GM18519 (cell line): ENCODE results near the gene SLC9A7.
"Not testable (repeated sequence)": the region's sequence is repeated elsewhere in the genome, so short reads cannot be mapped to it uniquely, and the experiment has no call there.

ENCODE experiments used
- ATAC-seq: cut with Tn5 transposase; IDR thresholded peaks from one replicate; pipeline ENCODE4 v1.9.1; 2021; ENCODE audit warnings: mild to moderate bottlenecking, moderate library complexity; ENCODE audit not compliant: unreplicated experiment, low FRiP score

Gene SLC9A7

DNA sequence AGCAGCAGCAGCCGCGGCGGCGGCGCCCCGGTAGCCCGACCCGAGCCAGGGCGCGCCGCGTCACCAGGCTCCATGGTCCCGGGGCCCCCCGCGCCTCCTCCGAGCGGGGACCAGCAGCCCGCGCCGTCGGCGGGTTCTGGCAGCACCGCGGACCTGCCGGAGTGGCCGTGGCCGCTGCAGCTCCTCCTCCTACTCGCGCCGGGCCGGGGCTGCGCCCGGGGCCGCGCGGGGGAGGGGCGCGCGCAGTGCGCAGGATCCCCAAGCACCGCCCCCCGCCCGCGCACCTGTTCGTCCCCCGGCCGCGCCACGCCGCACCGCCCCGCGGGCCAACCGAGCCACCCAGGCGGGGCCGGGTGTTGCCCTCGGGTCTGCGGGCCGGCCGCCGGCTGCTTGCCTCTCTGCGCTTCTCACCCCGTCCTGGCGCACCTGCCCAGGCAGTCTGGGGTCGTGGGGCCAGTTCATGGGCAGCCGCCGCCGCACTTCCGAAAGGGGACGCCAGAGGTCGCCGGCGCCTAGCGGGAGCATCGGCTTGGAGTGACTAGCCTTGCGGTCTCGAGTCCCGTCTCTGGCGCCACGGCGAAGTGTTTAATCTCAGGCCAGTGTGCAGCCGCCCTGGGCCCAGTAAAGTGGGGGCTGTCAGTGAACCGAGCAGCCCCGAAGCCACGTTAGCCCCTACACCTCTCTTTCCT, at the start of gene SLC9A7:
Gene SLC9A7, minus strand, starts transcription at position 163 of the 689 bp plus-strand sequence. Its CDS starts 89 bp downstream, at position 74.
- ATAC-seq, result peak; percentile 58

DNA sequence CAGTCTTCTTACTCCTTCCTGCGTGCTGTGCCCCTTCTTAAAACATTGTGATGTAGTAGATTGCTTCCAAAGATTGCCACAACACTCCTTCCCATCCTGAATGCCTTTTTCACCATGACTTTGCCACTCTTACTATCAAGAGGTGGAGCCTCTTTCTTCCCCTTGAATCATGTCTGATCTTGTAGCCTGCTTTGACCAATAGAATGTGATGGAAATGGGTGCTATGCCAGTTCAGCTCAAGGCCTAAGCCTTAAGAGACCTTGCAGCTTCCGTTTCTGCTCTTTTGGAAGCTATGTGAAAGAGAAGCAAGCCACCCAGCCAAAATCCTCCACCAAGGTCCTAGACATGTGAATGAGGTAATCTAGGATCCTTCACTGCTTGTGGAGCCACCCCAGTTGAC, 46.4 kb upstream of the SLC9A7 start:
- ATAC-seq, result no peak

DNA sequence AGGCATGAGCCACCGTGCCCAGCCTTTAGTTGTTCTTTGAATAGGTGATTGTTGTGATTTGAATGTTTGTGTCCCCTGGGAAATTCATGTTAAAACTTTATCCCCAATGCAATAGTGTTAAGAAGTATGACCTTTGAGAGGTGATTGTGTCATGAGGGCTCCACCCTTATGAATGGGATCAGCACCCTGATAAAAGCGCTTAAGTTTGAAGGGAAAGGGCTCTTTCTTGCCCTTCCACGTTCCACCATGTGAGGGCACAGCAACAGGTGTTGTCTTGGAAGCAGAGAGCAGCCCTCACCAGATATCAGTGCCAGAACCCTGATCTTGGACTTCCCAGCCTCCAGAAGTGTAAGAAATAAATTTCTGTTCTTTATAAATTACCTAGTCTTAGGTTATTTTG, 44.2 kb upstream of the SLC9A7 start:
- ATAC-seq, result no peak

DNA sequence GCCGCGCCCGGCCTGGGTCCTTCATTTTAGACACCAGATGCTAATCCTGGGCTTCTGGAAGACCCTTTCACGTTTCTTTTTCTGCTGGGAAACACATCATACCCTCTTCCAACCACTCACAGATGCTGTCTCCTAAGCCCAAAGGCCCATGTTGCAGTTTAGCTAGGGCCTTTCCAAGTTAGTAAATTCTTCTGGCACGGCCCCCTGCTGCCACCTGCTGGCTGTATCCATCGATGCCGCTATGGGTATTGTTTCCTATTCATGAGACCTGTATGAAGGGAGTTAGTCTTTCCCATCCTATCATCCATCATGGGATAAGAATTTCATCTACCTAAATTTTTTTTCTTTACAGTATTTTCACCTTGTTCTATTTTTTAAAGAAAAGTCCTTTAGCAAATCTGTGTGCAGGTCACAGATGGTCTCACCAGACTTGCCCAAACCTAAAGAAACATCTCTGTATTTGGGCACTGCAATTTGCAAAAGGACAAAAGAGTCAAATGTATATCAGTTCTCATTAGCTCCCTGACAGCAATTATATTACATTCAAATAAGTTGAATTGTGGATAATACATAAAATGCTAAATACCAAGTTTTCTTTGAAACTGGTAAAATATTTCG, 37.8 kb upstream of the SLC9A7 start:
- ATAC-seq, result no peak

DNA sequence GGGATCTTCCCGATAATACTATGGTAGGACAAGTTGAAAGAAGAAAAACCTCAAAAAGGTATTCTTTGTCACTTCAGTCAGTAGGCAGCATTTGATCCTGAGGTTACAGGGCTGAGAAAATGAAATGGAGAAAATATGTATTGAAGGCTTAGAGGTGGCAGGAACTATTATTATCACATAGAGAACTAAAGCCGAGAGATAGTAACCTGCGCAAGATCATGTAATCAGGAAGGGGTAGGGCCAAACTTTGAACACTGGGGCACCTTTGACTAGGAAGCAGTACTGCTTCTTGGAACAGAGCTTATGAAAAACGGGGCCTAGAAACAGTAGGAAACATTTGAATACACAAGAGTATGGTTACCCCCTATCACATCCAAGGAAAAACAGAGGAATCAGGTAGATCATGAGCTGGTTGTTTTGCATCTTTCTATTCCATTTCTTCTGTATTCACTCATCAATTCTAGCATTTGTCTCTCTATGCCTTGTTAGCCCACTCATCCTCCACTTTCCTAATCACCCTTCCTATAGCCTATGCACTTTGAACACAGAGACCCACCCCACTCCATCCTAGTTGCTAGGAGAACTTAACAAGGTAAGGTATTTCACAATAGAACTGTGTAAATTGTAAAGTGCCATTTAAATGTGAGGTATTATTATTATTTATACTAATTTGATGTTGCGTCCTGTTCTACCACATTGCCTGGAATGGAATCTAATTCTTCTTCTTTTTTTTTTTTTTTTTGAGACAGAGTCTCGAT, 34.6 kb upstream of the SLC9A7 start:
- no peak for ATAC-seq

DNA sequence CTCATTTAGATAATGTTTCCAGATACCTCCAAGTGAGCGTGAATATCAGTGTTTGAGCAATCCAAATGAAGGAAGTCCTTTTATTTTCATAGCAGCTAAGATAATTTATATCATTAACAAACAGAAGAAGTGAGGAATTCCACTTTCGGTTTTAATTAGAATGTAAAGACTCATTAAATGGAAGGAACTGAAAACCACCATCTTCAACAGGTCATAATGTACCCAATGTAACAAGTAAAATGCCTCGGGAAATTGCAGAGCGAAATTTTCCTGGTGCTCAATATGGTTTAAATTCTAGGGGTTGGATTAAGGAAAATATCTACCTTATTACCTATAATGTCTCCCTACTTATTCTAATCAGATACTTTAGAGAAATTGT, 33.9 kb upstream of the SLC9A7 start:
- no peak for ATAC-seq

DNA sequence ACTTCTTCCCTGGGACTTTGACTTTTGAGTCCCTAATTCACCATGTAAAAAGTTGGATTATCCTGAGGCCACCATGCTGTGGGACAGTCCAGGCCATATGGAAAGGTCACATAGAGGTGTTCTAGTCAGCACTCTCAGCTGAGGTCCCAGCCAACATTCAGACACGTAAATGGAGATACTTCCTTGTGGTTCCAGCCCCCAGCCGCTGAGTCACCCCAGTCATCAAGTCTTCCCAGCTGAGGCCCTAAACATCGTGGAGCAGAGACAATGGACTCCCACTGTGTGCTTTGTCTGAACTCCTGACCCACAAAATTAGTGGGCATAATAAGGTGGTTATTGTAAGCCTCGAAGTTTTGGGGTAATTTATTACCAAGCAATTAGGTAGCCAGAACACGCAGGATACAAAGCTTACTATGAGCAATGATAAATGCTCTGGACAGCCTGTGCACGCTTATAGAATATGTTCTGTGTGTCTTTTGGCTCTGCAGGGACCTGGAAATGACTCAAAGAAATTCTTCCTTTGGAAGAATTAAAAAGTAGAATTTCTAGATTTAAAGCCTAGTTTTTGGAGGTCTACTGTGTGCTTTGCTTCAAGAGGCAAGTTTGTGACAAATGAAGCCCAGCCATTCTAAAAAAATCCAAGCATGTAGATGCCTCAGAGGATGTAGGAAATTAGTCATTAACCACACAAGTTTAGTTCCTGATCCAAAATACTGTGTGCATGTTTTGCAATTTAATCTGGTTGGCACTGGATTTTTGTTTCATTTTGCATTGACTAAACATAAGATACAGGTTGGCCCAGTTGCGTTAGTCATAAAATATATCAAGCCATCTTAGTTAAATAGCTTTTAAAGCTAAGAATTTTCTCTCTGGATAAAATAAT, 33.2 kb upstream of the SLC9A7 start:
- ATAC-seq, result no peak

DNA sequence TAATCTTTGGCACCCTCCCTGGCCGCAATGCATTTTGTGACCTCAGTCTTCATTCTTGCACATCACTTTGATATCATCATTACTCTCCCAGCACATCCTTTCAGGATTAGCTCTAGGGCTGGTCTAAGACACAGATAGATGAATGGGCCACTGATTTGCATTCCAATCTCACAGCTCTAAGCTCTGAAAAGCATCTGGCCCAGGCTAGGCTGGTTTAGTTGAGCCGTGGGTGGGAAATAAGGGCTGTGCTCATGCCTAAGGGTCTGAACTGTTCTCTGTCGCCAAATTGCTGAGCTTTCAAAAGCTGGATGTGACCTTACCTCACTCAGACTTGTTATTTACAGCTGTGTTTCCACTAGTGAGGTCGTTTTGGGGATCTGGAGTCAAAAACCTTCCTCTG, 30.0 kb upstream of the SLC9A7 start:
- no peak for ATAC-seq

DNA sequence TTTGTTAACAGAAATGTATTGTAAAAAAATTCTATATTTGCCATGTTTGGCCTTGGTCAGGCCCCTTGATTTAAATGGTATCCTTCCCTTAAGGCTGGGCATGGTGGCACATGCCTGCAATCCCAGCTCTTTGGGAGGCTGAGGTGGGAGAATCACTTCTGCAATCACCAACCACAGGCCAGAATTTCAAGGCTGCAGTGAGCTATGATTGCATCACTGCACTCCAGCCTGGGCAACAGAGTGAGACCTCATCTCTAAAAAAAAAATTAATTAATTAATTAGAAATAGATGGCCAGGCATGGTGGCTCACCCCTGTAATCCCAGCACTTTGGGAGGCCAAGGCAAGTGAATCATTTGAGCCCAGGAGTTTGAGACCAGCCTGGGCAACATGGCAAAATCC, 25.5 kb upstream of the SLC9A7 start:
- not testable (repeated sequence) for ATAC-seq

DNA sequence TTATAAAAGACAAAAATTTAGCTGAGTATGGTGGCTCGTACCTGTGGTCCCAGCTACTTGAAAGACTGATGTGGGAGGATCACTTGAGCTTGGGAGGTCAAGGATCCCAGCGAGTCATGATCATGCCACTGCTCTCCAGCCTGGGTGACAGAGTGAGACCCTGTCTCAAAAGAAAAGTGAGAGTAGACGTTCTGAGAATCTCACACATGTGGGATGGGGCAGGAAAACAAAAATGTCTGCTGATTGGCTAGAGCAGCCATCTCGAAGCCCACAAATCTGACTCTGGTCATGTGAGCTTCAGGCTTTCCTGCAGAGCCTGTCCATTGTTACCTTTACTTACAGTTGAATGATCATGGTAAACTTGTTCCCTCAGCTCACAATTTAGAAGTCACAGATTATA, 23.1 kb upstream of the SLC9A7 start:
- ATAC-seq, result no peak

DNA sequence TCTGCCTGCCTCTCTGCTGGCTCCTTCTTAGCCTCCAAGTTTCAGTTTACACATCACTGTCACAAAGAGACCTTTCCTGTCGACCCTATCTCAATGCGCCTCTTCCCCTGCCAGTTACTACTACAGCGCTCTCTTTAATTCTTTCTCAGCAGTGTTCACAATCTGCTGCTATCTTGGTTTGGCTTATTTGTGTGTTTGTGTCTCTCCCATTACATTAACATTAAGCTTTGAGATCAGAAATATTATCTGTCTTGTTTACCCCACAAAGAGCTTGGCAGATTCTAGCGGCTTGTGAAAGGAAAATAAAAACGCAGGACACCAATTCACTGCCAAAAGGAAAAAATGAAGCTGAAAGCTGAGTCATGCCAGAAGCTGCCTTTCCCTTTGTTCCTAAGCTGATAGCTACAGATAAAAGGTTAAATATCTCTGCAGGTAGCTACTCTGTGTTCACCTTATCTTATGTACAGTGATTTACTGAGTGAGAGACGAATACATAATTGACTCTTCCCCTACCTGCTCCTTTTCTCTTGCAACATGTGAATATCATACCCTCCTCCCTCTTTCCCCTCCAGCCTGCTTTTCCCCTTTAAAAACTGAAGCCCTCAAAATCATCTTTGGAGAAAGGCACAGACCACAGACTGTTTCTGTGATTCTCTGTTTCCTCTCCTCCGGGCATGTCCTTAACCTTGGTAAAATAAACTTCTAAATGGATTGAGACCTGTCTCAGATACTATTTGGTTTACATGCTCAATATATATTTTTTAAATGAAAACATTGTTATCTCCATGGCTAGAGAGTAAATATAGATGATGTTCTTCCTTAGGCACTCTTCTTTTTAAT, 19.3 kb upstream of the SLC9A7 start:
- ATAC-seq, result no peak

DNA sequence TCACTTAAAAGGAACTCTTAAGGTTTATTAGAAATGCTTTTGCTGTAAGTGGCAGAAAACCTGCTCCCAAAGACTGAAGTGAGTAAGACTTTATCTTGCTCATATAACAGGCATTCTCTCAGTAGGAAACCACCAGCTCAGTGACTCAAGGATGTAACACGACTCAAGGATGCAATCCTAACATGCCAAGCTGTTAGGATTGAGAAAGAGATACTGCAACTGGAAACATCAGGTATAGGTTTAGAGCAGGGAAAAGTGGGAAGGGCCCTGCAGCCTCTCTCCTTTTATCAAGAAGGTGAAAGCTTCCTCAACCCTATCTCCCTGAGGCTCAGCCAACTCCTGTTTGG, 11.9 kb upstream of the SLC9A7 start:
- ATAC-seq, result no peak

DNA sequence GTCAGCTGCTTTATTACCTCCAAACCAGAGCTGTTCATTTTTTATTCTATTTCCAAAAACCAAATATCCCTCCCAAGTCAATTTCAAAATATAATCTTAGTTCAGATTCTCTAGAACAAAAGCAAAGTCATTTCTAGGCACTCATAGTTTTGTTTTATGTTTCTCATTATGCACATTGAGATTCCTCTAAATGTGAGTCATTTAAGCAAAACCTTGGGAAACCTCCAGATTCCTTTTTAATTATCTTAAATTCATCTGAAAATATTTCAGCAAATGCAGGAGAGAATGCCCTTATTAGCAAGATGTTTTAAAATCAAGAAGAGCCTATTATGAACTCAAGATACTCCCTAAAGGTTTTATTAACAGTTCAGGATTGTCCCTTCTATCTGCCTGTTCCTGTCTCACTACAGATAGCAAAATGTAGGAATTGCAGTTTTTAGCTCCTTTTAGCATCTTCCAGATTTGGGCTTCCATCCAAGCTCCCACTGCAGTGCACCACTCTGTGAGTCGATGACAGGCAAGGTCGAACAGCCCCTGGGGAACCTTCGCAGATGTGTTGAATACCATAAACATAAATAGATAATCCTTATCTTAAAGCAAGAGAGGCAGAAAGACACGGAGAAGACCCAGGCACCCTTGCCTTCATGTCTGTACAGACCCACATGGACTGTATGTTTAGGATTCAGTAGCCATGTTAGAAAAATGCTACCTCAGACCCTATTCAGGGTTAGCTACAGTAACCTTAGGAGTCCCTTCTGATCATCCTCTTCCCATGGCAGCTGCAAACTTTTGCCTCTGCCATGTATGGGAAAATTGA, 11.3 kb upstream of the SLC9A7 start:
- no peak for ATAC-seq

DNA sequence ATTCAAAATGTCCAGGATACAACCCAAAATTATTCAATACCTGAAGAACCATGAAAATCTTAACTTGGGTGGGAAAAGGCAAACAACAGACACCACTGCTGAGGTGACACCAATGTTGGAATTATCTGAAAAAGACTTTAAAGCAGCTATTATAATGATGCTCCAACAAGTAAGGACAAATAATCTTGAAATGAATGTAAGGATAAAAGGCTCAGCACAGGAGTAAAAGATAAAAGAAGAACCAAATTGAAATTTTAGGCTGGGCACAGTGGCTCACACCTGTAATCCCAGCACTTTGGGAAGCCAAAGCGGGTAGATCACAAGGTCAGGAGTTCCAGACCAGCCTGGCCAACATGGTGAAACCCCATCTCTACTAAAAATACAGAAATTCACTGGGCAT, 4.0 kb upstream of the SLC9A7 start:
- ATAC-seq, result no peak

DNA sequence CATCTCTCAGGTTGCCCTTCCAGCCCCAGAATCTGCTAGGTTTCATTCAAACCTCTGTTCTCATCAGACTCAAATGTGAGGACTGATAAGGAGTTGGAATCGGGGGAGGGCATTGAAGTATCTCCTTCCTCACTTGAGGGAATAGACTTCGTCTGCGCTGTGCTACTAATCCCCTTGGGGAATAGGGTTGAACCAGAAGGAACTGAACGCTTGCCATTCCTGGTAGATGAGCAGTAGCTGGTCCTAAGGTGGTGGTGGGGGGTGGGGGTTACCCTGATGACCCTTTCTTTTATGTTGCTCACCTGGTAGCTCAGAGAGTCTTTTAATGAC, 692 bp upstream of the SLC9A7 start:
- ATAC-seq, result no peak

DNA sequence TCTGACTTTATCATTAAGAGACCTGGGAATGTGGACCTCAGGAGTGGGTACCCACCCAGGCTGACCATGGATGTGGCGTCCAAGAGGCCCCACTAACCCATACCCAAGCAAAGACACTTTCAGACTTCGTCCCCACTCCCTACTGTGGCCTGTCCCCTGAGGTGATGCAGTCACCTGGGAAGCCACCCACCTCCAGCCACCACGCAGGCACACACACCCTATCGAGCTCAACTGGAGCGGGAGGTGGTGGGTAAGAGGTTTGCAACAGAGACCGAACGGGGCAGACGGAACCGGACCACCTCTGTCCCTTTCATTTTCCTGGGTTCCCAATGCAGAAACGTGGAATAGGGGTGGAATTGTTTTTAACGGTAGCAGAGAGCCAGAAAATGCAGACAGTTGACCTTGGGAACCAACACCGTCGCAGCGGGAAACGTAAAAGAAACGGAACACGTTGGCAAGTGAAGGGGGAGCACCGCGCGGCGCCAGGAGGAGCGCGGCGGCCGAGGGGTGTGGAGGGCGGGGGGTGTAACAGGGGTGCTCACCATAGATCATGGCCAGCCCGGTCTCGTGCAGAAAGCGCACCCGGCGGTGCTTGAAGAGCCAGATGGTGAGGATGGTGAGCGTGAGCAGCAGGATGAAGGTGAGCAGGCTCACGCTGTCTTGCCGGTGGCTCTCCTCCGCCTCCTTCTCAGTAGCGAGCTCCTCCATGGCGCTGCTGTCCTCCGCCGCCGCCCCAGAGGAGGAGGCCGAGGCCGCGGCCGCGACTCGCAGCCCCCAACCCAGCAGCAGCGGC, 559 bp downstream of the SLC9A7 start:
- ATAC-seq, result no peak

DNA sequence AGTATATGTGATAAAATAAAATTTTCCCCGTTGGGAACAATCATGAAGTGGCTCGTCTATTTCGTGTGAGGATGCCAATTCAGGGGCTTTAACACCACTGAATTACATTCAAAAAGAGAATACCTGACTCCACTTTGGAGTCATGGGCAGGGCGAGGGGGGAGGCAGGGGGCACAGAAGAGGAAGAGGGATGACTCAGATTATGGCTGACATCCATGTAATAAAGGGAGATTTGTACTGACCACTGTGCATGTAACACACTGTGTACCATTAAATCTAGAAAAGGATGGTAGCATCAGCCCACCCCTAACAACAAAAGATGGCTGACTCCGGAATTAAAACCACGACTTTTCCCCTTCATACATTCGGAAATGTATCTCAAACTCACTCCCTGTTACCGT, 1.3 kb downstream of the SLC9A7 start:
- no peak for ATAC-seq

DNA sequence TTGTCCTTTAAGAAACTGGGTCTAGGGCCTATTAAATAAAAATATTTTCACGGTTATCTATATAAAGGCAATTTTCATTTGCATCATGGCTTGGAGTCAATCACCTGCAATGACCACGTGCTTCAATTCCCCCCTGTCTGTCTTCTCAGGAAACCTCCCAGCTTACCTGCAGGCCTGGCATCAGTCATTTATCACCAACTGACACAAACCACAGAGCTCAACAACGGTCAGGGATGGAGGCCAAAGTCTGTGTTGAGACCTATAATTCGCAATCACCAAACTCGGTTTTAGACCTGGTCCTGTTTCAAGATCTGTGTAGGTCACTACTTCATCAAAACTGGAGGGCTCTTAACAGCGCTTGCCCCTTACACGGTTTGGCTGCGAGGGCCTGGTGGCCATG, 1.9 kb downstream of the SLC9A7 start:
- ATAC-seq, result no peak

DNA sequence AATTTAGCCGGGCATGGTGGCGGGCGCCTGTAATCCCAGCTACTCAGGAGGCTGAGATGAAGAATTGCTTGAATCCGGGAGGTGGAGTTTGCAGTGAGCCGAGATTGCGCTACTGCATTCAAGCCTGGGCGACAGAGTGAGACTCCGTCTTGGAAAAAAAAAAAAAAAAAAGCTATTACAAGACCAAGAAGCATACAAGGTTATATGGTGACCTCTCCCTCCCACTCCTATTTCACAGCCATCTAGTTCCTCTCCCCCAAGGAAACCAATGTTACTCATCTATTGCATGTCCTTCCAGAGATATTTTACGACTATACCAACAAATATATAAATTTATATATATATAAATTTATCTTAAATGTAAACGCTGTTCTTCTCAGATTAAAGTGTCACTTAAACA, 3.2 kb downstream of the SLC9A7 start:
- ATAC-seq, result no peak
